OCI-LY7 (cell line): Measurements from ENCODE around the gene C1QA. TPM values are rescaled to one million over a fixed set of nuclear protein-coding genes. Genes with fewer than 3 reads are reported as not detected.

Experiments used
- BruUV-seq: library from RNA; stranded (reverse); fragments of 400-500 nt; replicated peaks from 2 replicates; lab custom pipeline; 2021; lab: Mats Ljungman, UMichigan
- CTCF ChIA-PET: fragments of 300-600 bp; sonication (Branson Sonifier 250); formaldehyde crosslinking; loops from one replicate; lab custom pipeline; 2022; ENCODE audit warnings: antibody characterized with exemption; ENCODE audit not compliant: unreplicated experiment; lab: Charles Lee
- POLR2A ChIA-PET: fragments of 300-600 bp; sonication (Branson Sonifier 250); formaldehyde crosslinking; loops from one replicate; lab custom pipeline; 2022; ENCODE audit warnings: antibody characterized with exemption; lab: Charles Lee
- DNase-seq: peaks from one replicate; pipeline ENCODE4 v3.0.0-alpha.2; 2015; ENCODE audit warnings: low spot score
- H2AFZ ChIP-seq: fragments of 200-600 bp; sonication (generic), shearing (Covaris generic); 2 replicates; pipeline ENCODE4 v1.6.1; 2014; ENCODE audit warnings: mild to moderate bottlenecking, antibody characterized with exemption, low read length, moderate library complexity
- H3K27ac ChIP-seq: fragments of 200-600 bp; sonication (generic); 2 replicates; pipeline ENCODE4 v1.5.1; 2014; ENCODE audit warnings: mixed run types, low read depth, mild to moderate bottlenecking, moderate library complexity, low read length, inconsistent platforms; ENCODE audit not compliant: poor library complexity, severe bottlenecking
- H3K36me3 ChIP-seq: fragments of 200-600 bp; sonication (generic); 2 replicates; pipeline ENCODE4 v1.6.1; 2014; ENCODE audit warnings: mild to moderate bottlenecking, antibody characterized with exemption, low read length, moderate library complexity, mixed read lengths; ENCODE audit not compliant: insufficient read depth
- H3K4me1 ChIP-seq: fragments of 200-600 bp; sonication (generic); 2 replicates; pipeline ENCODE4 v1.5.1; 2014; ENCODE audit warnings: mild to moderate bottlenecking, low read length; ENCODE audit not compliant: insufficient read depth, poor library complexity, severe bottlenecking
- H3K4me2 ChIP-seq: fragments of 200-600 bp; sonication (generic); 2 replicates; pipeline ENCODE4 v1.6.1; 2014; ENCODE audit warnings: mild to moderate bottlenecking, low read length
- H3K4me3 ChIP-seq: fragments of 200-600 bp; sonication (generic); 2 replicates; pipeline ENCODE4 v1.5.1; 2014; ENCODE audit warnings: mild to moderate bottlenecking, low read depth, low read length; ENCODE audit not compliant: poor library complexity, severe bottlenecking
- H3K79me2 ChIP-seq: fragments of 200-600 bp; sonication (generic); 2 replicates; pipeline ENCODE4 v1.6.1; 2016; ENCODE audit warnings: low read depth, mild to moderate bottlenecking, low read length, moderate library complexity, mixed read lengths; ENCODE audit not compliant: insufficient read depth
- H3K9me2 ChIP-seq: fragments of 200-600 bp; sonication (generic); 2 replicates; pipeline ENCODE4 v1.6.1; 2016; ENCODE audit warnings: mild to moderate bottlenecking, low read length, mixed read lengths; ENCODE audit not compliant: insufficient read depth
- H3K9me3 ChIP-seq: fragments of 200-600 bp; sonication (generic); 2 replicates; pipeline ENCODE4 v1.6.1; 2014; ENCODE audit warnings: mild to moderate bottlenecking, mixed run types, low read length, mixed read lengths
- H4K20me1 ChIP-seq: fragments of 200-600 bp; sonication (generic); 2 replicates; pipeline ENCODE4 v1.6.1; 2014; ENCODE audit warnings: mild to moderate bottlenecking, antibody characterized with exemption, low read length, moderate library complexity, mixed read lengths; ENCODE audit not compliant: insufficient read depth
- CTCF ChIP-seq: fragments of 200-600 bp; sonication (generic); conservative IDR thresholded peaks from 2 replicates; pipeline ENCODE4 v1.5.1; 2014; ENCODE audit warnings: mild to moderate bottlenecking, antibody characterized with exemption, low read length, moderate library complexity, mixed read lengths
- EZH2phosphoT487 ChIP-seq: fragments of 200-600 bp; sonication (generic); IDR thresholded peaks from 2 replicates; pipeline ENCODE4 v1.6.1; 2018; ENCODE audit warnings: low read depth, borderline replicate concordance, mild to moderate bottlenecking, mixed run types, antibody characterized with exemption, low read length, moderate library complexity, mixed read lengths
- intact Hi-C: fragments of 100-400 bp; cut with micrococcal nuclease; formaldehyde crosslinking; loops from one replicate; pipeline ENCODE4 v1.10.0; 2022; ENCODE audit not compliant: unreplicated experiment
- total RNA-seq, 2 experiments: library from RNA; depleted of rRNA in 1 of 2; stranded (reverse); fragments of >200 nt in 1 of 2; shearing (Covaris generic) in 1 of 2; gene quantifications; 2 replicates each; pipeline ENCODE4 v1.2.3, GENCODE V29; 2014 to 2022

The C1QA gene
- total RNA-seq, 2 experiments from 2014 or later, result not detected

- intact Hi-C loops, result no loop called here
- ChIA-PET POLR2A (no interaction called here), CTCF (no interaction called here)
- Histone ChIP-seq H3K9me2 (no peaks in the 10 kb centered on the region), H3K27ac (no peak overlapping the region), H3K4me2 (no peak overlapping the region), H3K4me1 (no peaks in the 10 kb centered on the region), H3K9me3 (no peaks in the 10 kb centered on the region), H4K20me1 (no peaks in the 10 kb centered on the region), H3K4me3 (no peak overlapping the region), H3K36me3 (no peaks in the 10 kb centered on the region), H2AFZ (no peak overlapping the region), H3K79me2 (no peaks in the 10 kb centered on the region)
- no peak for TF ChIP-seq EZH2phosphoT487
- TF ChIP-seq CTCF, result peak; percentile 66
- no TSS peak for BruUV-seq
- DNase-seq, result no peak
Measured at GRCh38 chr1:22658385-22659163, 22.1 kb downstream of the C1QA start.

GRCh38 chr1:22660716-22661241, 24.4 kb downstream of the C1QA start:
- Histone ChIP-seq H3K36me3 (no peaks in the 10 kb centered on the region), H3K4me3 (no peak overlapping the region), H4K20me1 (no peaks in the 10 kb centered on the region), H3K4me2 (no peak overlapping the region), H3K9me3 (no peaks in the 10 kb centered on the region), H3K79me2 (no peaks in the 10 kb centered on the region), H3K4me1 (no peaks in the 10 kb centered on the region), H3K27ac (no peak overlapping the region), H2AFZ (no peak overlapping the region), H3K9me2 (no peaks in the 10 kb centered on the region)
- no peak for DNase-seq
- TF ChIP-seq CTCF, result no peak
- TF ChIP-seq EZH2phosphoT487, result no peak
- intact Hi-C loops, result no loop called here
- no TSS peak for BruUV-seq
- ChIA-PET CTCF (no interaction called here), POLR2A (no interaction called here)

GRCh38 chr1:22661880-22662279, 25.5 kb downstream of the C1QA start:
- H3K4me3 ChIP-seq, result no peak overlapping the region
- no peaks in the 10 kb centered on the region for H3K9me2 ChIP-seq
- ChIA-PET POLR2A (no interaction called here), CTCF (no interaction called here)
- H3K36me3 ChIP-seq, result no peaks in the 10 kb centered on the region
- intact Hi-C loops, result no loop called here
- H2AFZ ChIP-seq, result no peak overlapping the region
- no peaks in the 10 kb centered on the region for H3K4me1 ChIP-seq
- no peak overlapping the region for H3K4me2 ChIP-seq
- no peak overlapping the region for H3K27ac ChIP-seq
- BruUV-seq, result no TSS peak
- TF ChIP-seq EZH2phosphoT487, result no peak
- TF ChIP-seq CTCF, result no peak
- no peaks in the 10 kb centered on the region for H3K9me3 ChIP-seq
- no peak for DNase-seq
- H3K79me2 ChIP-seq, result no peaks in the 10 kb centered on the region
- H4K20me1 ChIP-seq, result no peaks in the 10 kb centered on the region
